A673 (cell line): ENCODE data around the gene XYLT1. TPM values are rescaled to one million over a fixed set of nuclear protein-coding genes. Genes with fewer than 3 reads are reported as not detected.

ENCODE experiments used
- BruUV-seq: library from RNA; stranded (reverse); fragments of 400-500 nt; replicated peaks from 2 replicates; lab custom pipeline; 2021; lab: Mats Ljungman, UMichigan
- CTCF ChIA-PET: fragments of 300-600 bp; sonication (Branson Sonifier 250); formaldehyde crosslinking; loops from one replicate; lab custom pipeline; 2022; ENCODE audit warnings: antibody characterized with exemption; lab: Charles Lee
- POLR2A ChIA-PET: fragments of 300-600 bp; sonication (Branson Sonifier 250); formaldehyde crosslinking; loops from one replicate; lab custom pipeline; 2022; ENCODE audit warnings: antibody characterized with exemption; ENCODE audit not compliant: low non-redundant PET; lab: Charles Lee
- DNase-seq: peaks from one replicate; pipeline ENCODE4 v3.0.0-alpha.2; 2015; ENCODE audit warnings: low spot score
- H3K27ac ChIP-seq: fragments of 200-600 bp; sonication (generic); 2 replicates; pipeline ENCODE4 v1.5.1; 2016; ENCODE audit warnings: mixed run types, low read depth, mild to moderate bottlenecking, mixed read lengths, antibody characterized with exemption, low read length; ENCODE audit not compliant: poor library complexity, severe bottlenecking
- H3K27me3 ChIP-seq: fragments of 200-600 bp; sonication (generic); replicated peaks from 2 replicates; pipeline ENCODE4 v1.6.1; 2017; ENCODE audit warnings: mixed run types, low read depth, mild to moderate bottlenecking, mixed read lengths, antibody characterized with exemption, low read length; ENCODE audit not compliant: insufficient read depth, poor library complexity
- H3K36me3 ChIP-seq: fragments of 200-600 bp; sonication (generic); 2 replicates; pipeline ENCODE4 v1.6.1; 2016; ENCODE audit warnings: mixed run types, mild to moderate bottlenecking, mixed read lengths, antibody characterized with exemption, low read length; ENCODE audit not compliant: insufficient read depth, poor library complexity, severe bottlenecking
- H3K4me1 ChIP-seq: fragments of 200-600 bp; sonication (generic); 2 replicates; pipeline ENCODE4 v1.6.1; 2017; ENCODE audit warnings: mixed run types, mild to moderate bottlenecking, mixed read lengths, antibody characterized with exemption, low read length; ENCODE audit not compliant: insufficient read depth, poor library complexity, severe bottlenecking
- H3K4me3 ChIP-seq: fragments of 200-600 bp; sonication (generic); 2 replicates; pipeline ENCODE4 v1.5.1; 2016; ENCODE audit warnings: low read depth, mixed run types, mild to moderate bottlenecking, mixed read lengths, low read length; ENCODE audit not compliant: poor library complexity, severe bottlenecking
- H3K9me3 ChIP-seq: fragments of 200-600 bp; sonication (generic); 2 replicates; pipeline ENCODE4 v1.6.1; 2016; ENCODE audit warnings: mixed run types, low read depth, mild to moderate bottlenecking, mixed read lengths, antibody characterized with exemption, low read length; ENCODE audit not compliant: poor library complexity, severe bottlenecking
- CTCF ChIP-seq: fragments of 300-800, 200-600 bp; sonication (generic); conservative IDR thresholded peaks from 2 replicates; pipeline ENCODE4 v1.5.1; 2017; ENCODE audit warnings: low read depth, mild to moderate bottlenecking, antibody characterized with exemption, low read length, moderate library complexity, mixed read lengths
- EZH2 ChIP-seq: fragments of 200-600 bp; sonication (generic); IDR thresholded peaks from 2 replicates; pipeline ENCODE4 v1.6.1; 2017; ENCODE audit warnings: borderline replicate concordance, low read depth, mild to moderate bottlenecking, mixed read lengths, antibody characterized with exemption, low read length; ENCODE audit not compliant: poor library complexity, severe bottlenecking
- intact Hi-C: fragments of 100-400 bp; cut with micrococcal nuclease; formaldehyde crosslinking; loops from one replicate; pipeline ENCODE4 v1.10.0; 2022; ENCODE audit not compliant: unreplicated experiment
- total RNA-seq: library from RNA; stranded (reverse); gene quantifications from 2 replicates; pipeline ENCODE4 v1.2.3, GENCODE V29; 2021

The XYLT1 gene
- total RNA-seq, 1 experiment from 2014 or later = 0.64 TPM

GRCh38 chr16:17176199-17176598 is 294.6 kb downstream of the XYLT1 start:
- intact Hi-C loops = no loop called here
- Histone ChIP-seq H3K4me1 (no peaks in the 10 kb centered on the region), H3K4me3 (no peak overlapping the region), H3K27ac (no peak overlapping the region), H3K36me3 (no peaks in the 10 kb centered on the region), H3K27me3 (no peaks in the 10 kb centered on the region), H3K9me3 (peaks cover 7% of the 10 kb centered on the region)
- no peak for DNase-seq
- TF ChIP-seq CTCF (no peak), EZH2 (no peak)
- POLR2A ChIA-PET = no interaction called here
- CTCF ChIA-PET = no interaction called here
- no TSS peak for BruUV-seq

- intact Hi-C loops = no loop called here
- ChIA-PET POLR2A (no interaction called here), CTCF (no interaction called here)
- Histone ChIP-seq H3K36me3 (no peaks in the 10 kb centered on the region), H3K4me3 (no peak overlapping the region), H3K4me1 (no peaks in the 10 kb centered on the region), H3K27me3 (no peaks in the 10 kb centered on the region), H3K9me3 (peaks cover 7% of the 10 kb centered on the region), H3K27ac (no peak overlapping the region)
- no peak for DNase-seq
- no peak for TF ChIP-seq EZH2
- TF ChIP-seq CTCF = no peak
- no TSS peak for BruUV-seq
Observed at GRCh38 chr16:17173281-17173680, 297.5 kb downstream of the XYLT1 start.

- Histone ChIP-seq H3K27ac (no peak overlapping the region), H3K9me3 (peaks cover 7% of the 10 kb centered on the region), H3K4me3 (no peak overlapping the region), H3K36me3 (no peaks in the 10 kb centered on the region), H3K27me3 (no peaks in the 10 kb centered on the region), H3K4me1 (no peaks in the 10 kb centered on the region)
- ChIA-PET POLR2A (no interaction called here), CTCF (no interaction called here)
- DNase-seq = no peak
- TF ChIP-seq EZH2 (no peak), CTCF (no peak)
- intact Hi-C loops = no loop called here
- no TSS peak for BruUV-seq
Observed at GRCh38 chr16:17171250-17172143, 299.3 kb downstream of the XYLT1 start.
